GM19240 (cell line): ENCODE data around the gene SSBP1.
"Not testable (repeated sequence)": the region's sequence is repeated elsewhere in the genome, so short reads cannot be mapped to it uniquely, and the experiment has no call there.

Experiments used
- DNase-seq: peaks from one replicate; pipeline ENCODE4 v3.0.0; 2011; ENCODE audit warnings: low spot score; ENCODE audit not compliant: insufficient read length

Gene SSBP1

GRCh38 chr7:141737836-141738591 lies at the start of gene SSBP1:
Gene SSBP1, plus strand, starts transcription at chr7:141738358. Its CDS starts 809 bp downstream, at chr7:141739167.
- DNase-seq: peak; percentile 76

GRCh38 chr7:141689072-141689825 lies 48.9 kb upstream of the SSBP1 start:
- DNase-seq: not testable (repeated sequence)

GRCh38 chr7:141691540-141691939 lies 46.6 kb upstream of the SSBP1 start:
- no peak for DNase-seq

GRCh38 chr7:141691961-141692360 lies 46.2 kb upstream of the SSBP1 start:
- no peak for DNase-seq

GRCh38 chr7:141693082-141693481 lies 45.1 kb upstream of the SSBP1 start:
- no peak for DNase-seq

GRCh38 chr7:141695803-141696289 lies 42.3 kb upstream of the SSBP1 start:
- DNase-seq: no peak

- no peak for DNase-seq
These were observed 41.8 kb upstream of the SSBP1 start for GRCh38 chr7:141696348-141696747.

- DNase-seq: no peak
These were observed 40.8 kb upstream of the SSBP1 start for GRCh38 chr7:141697211-141697871.

- DNase-seq: no peak
These were observed 39.7 kb upstream of the SSBP1 start for GRCh38 chr7:141698247-141699015.

- DNase-seq: no peak
These were observed 38.3 kb upstream of the SSBP1 start for GRCh38 chr7:141699860-141700259.

- no peak for DNase-seq
These were observed 37.8 kb upstream of the SSBP1 start for GRCh38 chr7:141700296-141700847.

GRCh38 chr7:141700848-141701371 lies 37.2 kb upstream of the SSBP1 start:
- peak; percentile 7 for DNase-seq

GRCh38 chr7:141701489-141702046 lies 36.6 kb upstream of the SSBP1 start:
- DNase-seq: peak; percentile 69

- peak; percentile 37 for DNase-seq
These were observed 36.1 kb upstream of the SSBP1 start, which contains the start of gene DENND11 for GRCh38 chr7:141702047-141702567. Gene DENND11, minus strand, starts transcription at chr7:141702166. Its CDS starts 13 bp downstream, at chr7:141702153.

- DNase-seq: no peak
These were observed 35.3 kb upstream of the SSBP1 start for GRCh38 chr7:141702892-141703291.

- no peak for DNase-seq
These were observed 34.0 kb upstream of the SSBP1 start for GRCh38 chr7:141704112-141704511.

- DNase-seq: no peak
These were observed 33.4 kb upstream of the SSBP1 start for GRCh38 chr7:141704741-141705140.

GRCh38 chr7:141706239-141707064 lies 31.7 kb upstream of the SSBP1 start:
- no peak for DNase-seq

- no peak for DNase-seq
These were observed 29.8 kb upstream of the SSBP1 start, which contains the start of gene WEE2 for GRCh38 chr7:141708351-141708750. Gene WEE2, plus strand, starts transcription at chr7:141708353. Its CDS starts 406 bp downstream, at chr7:141708759.
